ENCODE measurements around the gene AXDND1.
"Not testable (repeated sequence)": the region's sequence is repeated elsewhere in the genome, so short reads cannot be mapped to it uniquely, and the experiment has no call there.

AXDND1 gene

GRCh38 chr1:179476484-179476883, 110.7 kb downstream of the AXDND1 start:
- no peak for DNase-seq (ENCODE audit: low read depth)

GRCh38 chr1:179478370-179478769, 112.6 kb downstream of the AXDND1 start:
- no peak for DNase-seq (ENCODE audit: low read depth)

- DNase-seq (ENCODE audit: low read depth) = no peak
These were observed 124.8 kb downstream of the AXDND1 start for GRCh38 chr1:179490611-179491010.

GRCh38 chr1:179493323-179493722, 127.6 kb downstream of the AXDND1 start:
- no peak for DNase-seq (ENCODE audit: low read depth)

- DNase-seq (ENCODE audit: low read depth) = no peak
These were observed 140.4 kb downstream of the AXDND1 start for GRCh38 chr1:179506199-179506598.

- no peak for DNase-seq (ENCODE audit: low read depth)
These were observed 143.6 kb downstream of the AXDND1 start for GRCh38 chr1:179509384-179509783.

- no peak for DNase-seq (ENCODE audit: low read depth)
These were observed 144.3 kb downstream of the AXDND1 start for GRCh38 chr1:179510038-179510437.

- DNase-seq (ENCODE audit: low read depth) = no peak
These were observed 151.4 kb downstream of the AXDND1 start for GRCh38 chr1:179516976-179517705.

GRCh38 chr1:179518544-179518943, 152.8 kb downstream of the AXDND1 start:
- not testable (repeated sequence) for DNase-seq (ENCODE audit: low read depth)

- no peak for DNase-seq (ENCODE audit: low read depth)
These were observed 163.9 kb downstream of the AXDND1 start for GRCh38 chr1:179529482-179530195.

- DNase-seq (ENCODE audit: low read depth) = no peak
These were observed 164.6 kb downstream of the AXDND1 start for GRCh38 chr1:179530352-179530751.

GRCh38 chr1:179541774-179542173, 176.0 kb downstream of the AXDND1 start:
- DNase-seq (ENCODE audit: low read depth) = no peak

- DNase-seq (ENCODE audit: low read depth) = no peak
These were observed 179.6 kb downstream of the AXDND1 start for GRCh38 chr1:179545321-179545720.

GRCh38 chr1:179547021-179547535, 181.3 kb downstream of the AXDND1 start:
- no peak for DNase-seq (ENCODE audit: low read depth)

- DNase-seq (ENCODE audit: low read depth) = no peak
These were observed 183.0 kb downstream of the AXDND1 start for GRCh38 chr1:179548666-179549367.

GRCh38 chr1:179549368-179549700, 183.6 kb downstream of the AXDND1 start:
- DNase-seq (ENCODE audit: low read depth) = no peak

GRCh38 chr1:179550746-179551682, 185.2 kb downstream of the AXDND1 start:
- peak; percentile 24 for DNase-seq (ENCODE audit: low read depth)

GRCh38 chr1:179554427-179554826, 188.7 kb downstream of the AXDND1 start:
- no peak for DNase-seq (ENCODE audit: low read depth)

GRCh38 chr1:179558078-179558477, 192.3 kb downstream of the AXDND1 start:
- DNase-seq (ENCODE audit: low read depth) = no peak

- DNase-seq (ENCODE audit: low read depth) = no peak
These were observed 209.9 kb downstream of the AXDND1 start, which contains the start of gene NPHS2 for GRCh38 chr1:179575497-179576314. TSS of gene NPHS2 (minus strand) at chr1:179575948. CDS start at chr1:179575864, 84 bp downstream.

- no peak for DNase-seq (ENCODE audit: low read depth)
These were observed 210.7 kb downstream of the AXDND1 start for GRCh38 chr1:179576509-179576908.

All from stromal cell of bone marrow (primary cell).